Epithelial cell of esophagus (primary cell): ENCODE data around the gene PLEKHG1.

Experiments used
- DNase-seq: peaks from one replicate; pipeline ENCODE4 v3.0.0; 2010; ENCODE audit warnings: low read depth
- H3K4me3 ChIP-seq: 2 replicates; pipeline ENCODE4 v1.5.1; 2011; ENCODE audit warnings: mild to moderate bottlenecking, low read length, control low read depth
- CTCF ChIP-seq: IDR thresholded peaks from 2 replicates; pipeline ENCODE4 v1.5.1; 2011; ENCODE audit warnings: low read depth, mild to moderate bottlenecking, low read length, control low read depth, inconsistent platforms; ENCODE audit not compliant: insufficient read depth; ENCODE audit errors: missing control alignments

Gene PLEKHG1

DNA sequence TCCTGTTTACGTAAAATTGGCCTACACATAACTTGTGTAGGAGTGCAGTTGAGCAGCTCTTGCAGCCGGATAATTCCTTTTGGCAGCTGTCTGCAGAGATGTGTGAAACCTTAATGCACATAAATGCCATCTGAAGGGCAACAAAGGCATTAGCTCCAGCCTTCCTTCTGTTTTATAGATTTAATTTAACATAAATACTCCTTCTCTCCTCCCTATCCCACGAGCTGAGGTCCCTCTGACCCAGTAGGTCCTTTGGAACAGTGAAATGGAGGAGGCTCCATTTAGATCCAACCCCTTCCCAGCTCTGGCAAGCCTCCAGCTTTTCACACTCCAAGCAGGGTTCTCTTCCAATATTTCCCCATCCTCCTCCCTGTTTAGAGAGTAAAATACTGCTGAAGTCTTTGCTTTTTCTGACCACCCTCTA lies 6.5 kb downstream of the PLEKHG1 start:
- no peak for TF ChIP-seq CTCF
- no peak for DNase-seq
- no peak overlapping the region for H3K4me3 ChIP-seq

DNA sequence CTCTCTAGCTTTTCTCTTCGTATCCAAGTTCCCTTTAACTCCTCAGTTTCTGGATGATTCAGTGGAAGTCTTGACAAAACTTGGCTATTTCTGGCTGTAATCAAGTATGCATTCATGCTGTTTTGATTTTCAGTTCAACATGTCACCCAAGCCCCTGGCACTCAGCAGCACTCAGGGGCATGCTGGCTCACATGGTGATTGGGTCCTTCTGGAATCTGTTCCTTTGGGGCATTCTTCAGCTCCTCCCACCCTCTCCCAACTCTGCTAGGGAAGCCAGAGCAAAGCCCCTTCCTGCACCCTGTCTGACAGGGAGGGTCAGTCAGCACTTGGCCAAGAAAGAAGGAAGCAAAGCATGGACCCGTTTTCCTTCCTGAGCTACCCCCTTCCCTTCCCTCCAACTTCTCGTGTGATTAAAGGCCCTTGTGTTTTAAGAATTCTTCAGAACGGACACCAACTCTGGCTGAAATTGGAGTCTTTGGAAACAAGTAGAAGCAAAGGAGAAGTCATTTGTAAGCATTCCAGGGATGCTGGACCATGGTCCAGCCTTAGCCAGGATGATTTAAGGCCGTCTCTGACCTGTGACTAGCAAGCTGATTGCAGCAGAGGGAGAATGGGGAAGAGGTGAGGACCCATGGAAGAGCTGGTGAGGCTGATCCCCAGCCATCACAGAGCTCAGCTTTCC lies 7.1 kb downstream of the PLEKHG1 start:
- no peak for DNase-seq
- no peak overlapping the region for H3K4me3 ChIP-seq
- no peak for TF ChIP-seq CTCF

- no peak for TF ChIP-seq CTCF
- H3K4me3 ChIP-seq = no peak overlapping the region
- no peak for DNase-seq
Measured at GRCh38 chr6:150607329-150607650, 7.6 kb downstream of the PLEKHG1 start.

DNA sequence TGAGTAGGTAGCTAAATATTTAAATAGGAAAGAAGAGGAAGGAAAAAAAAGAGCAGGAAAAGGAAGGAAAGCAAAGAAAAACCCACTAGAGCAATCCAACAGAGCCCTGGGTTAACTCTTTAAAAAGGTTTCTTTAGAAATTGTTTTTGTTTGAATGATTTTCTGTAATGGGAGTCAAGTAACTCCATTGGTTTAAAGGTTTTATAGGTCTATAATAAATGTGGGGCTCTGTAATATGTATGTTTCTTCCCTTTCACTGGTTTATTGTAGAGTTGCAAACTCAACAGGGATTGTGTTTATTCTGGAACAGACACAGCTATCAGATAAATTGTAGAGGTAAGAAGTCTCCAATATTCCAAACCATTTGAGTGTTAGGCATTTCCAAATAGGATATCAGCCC lies 10.9 kb downstream of the PLEKHG1 start:
- no peak for DNase-seq
- H3K4me3 ChIP-seq = no peak overlapping the region
- no peak for TF ChIP-seq CTCF

GRCh38 chr6:150613269-150613668 lies 13.6 kb downstream of the PLEKHG1 start:
- H3K4me3 ChIP-seq = no peak overlapping the region
- DNase-seq = no peak
- no peak for TF ChIP-seq CTCF

DNA sequence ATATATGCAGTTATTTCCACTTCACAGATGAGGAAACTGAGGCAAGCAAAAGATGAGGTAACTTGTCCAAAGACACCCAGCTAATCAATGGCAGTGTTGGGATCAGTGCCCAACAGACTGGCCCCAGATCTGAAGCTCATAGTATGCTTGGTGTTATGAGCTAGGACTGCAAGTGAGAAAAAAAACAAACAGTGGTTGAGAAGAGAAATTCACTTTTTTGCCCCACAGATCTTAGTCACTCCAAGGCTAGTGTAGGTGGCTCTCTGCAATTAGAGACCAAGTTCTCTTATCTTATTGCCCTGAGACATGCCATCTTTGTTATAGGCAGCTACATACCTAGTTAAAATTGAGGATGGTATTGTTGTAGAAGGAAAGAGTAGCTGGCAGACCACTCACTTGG lies 16.3 kb downstream of the PLEKHG1 start:
- DNase-seq = no peak
- H3K4me3 ChIP-seq = no peak overlapping the region
- no peak for TF ChIP-seq CTCF

GRCh38 chr6:150616586-150616985 lies 16.9 kb downstream of the PLEKHG1 start:
- no peak for DNase-seq
- TF ChIP-seq CTCF = no peak
- H3K4me3 ChIP-seq = no peak overlapping the region
